ENCODE data around the gene POLR2M. TPM values are rescaled to one million over a fixed set of nuclear protein-coding genes. Genes with fewer than 3 reads are reported as not detected.

POLR2M gene
- polyA plus RNA-seq, 2 donors, result 11.9 to 67.9 TPM

DNA sequence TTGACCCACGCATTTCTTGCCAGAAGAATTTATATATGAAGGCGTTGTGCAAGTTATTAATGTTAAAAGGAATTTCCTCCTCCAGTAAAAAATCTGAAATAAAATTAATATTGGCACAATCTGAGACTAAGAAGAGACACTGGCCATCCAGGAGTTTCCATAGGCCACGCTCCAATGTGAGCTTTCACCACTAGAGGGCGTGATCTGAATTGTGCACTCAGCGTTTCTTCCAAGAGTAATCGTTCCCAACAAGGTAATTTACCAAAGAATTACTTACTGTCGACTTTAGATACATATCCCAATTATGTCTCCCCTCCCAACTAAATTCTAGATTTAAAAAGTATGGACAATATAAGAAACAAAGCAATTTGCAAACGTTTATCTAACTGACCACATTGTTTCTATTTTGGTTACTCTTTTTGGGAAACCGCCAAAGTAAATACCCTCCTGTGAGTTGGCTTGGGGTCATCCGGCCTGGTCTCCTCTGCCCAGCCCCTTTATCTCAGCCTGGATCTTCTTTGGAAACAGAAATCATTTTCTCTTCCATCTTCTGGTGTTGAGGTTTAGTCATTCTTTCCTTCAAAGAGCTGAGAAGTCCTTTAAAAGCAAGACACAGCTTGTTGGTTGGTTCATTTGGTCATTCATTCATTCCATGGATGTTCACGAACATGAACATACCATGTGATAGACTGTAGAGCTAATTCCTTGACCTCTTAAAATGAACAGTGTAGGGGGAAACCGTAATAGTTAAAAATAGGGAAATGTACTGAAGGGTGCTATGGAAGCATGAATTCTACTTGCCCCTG lies 26.2 kb downstream of the POLR2M start:
- H3K27ac ChIP-seq (ENCODE audit: low read depth in 2 of 2, low read length in 1 of 2), result no peak overlapping the region
- 39 to 43% methylated on average over 12 of the region's 12 CpGs for WGBS, 2 donors
- no peaks in the 10 kb centered on the region for H3K36me3 ChIP-seq (ENCODE audit: control insufficient read depth in 2 of 2, insufficient read depth in 2 of 2, low read length in 1 of 2)
- peaks cover 0 to 3% of the 10 kb centered on the region in 2 donors for H3K4me1 ChIP-seq (ENCODE audit: control insufficient read depth in 2 of 2, insufficient read depth in 2 of 2, low read length in 1 of 2)
- H3K27me3 ChIP-seq (ENCODE audit: control insufficient read depth in 1 of 2, insufficient read depth in 2 of 2, low read length in 2 of 2), result no peaks in the 10 kb centered on the region
- H3K9me3 ChIP-seq (ENCODE audit: control insufficient read depth in 2 of 2, insufficient read depth in 1 of 2, low read depth in 1 of 2, low read length in 1 of 2), result no peaks in the 10 kb centered on the region
- no peak overlapping the region for H3K4me3 ChIP-seq (ENCODE audit: low read depth in 1 of 2, low read length in 2 of 2)

DNA sequence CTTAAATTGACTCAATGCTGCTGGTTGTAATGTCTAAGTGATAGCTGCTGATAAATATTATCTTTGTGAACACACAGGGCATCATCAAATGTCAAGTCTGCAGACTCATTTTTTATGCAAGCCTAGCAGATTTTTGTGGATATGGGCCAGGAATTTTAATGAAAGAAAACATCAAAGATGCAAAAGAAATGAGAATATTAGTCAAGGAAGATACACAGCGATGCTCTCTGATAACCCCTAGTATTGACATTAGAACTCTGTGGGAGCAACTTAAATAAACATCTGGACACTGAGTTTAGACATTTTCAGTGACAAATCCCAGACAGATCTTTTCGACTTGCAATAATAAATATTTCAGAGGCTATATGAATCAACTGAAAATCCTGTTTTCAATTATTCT lies 28.3 kb downstream of the POLR2M start:
- Histone ChIP-seq H3K9me3 (ENCODE audit: control insufficient read depth in 2 of 2, insufficient read depth in 1 of 2, low read depth in 1 of 2, low read length in 1 of 2) (no peaks in the 10 kb centered on the region), H3K27ac (ENCODE audit: low read depth in 2 of 2, low read length in 1 of 2) (no peak overlapping the region), H3K27me3 (ENCODE audit: control insufficient read depth in 1 of 2, insufficient read depth in 2 of 2, low read length in 2 of 2) (no peaks in the 10 kb centered on the region), H3K4me1 (ENCODE audit: control insufficient read depth in 2 of 2, insufficient read depth in 2 of 2, low read length in 1 of 2) (no peaks in the 10 kb centered on the region), H3K36me3 (ENCODE audit: control insufficient read depth in 2 of 2, insufficient read depth in 2 of 2, low read length in 1 of 2) (no peaks in the 10 kb centered on the region), H3K4me3 (ENCODE audit: low read depth in 1 of 2, low read length in 2 of 2) (no peak overlapping the region)
- 65 to 69% methylated on average over 2 of the region's 2 CpGs for WGBS, 2 donors

DNA sequence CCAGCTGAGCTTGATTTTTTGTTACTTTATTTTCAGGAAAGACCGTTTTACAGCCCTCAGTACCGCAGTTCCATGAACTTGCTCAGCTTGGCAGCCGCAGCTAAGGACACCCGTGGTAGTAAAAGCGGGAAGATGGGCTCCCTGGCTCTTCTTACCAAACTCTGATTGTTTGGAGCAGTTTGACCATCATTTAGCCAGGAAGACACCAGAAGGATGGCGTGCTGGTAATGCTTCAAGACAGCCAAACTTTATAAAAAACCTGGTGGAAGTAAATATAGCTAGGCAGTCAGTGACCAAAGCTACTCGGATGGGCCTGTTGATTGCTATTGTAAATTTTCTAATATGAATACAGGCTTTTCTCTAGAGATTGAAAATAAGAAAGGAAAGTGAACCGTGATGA lies 28.9 kb downstream of the POLR2M start:
- Histone ChIP-seq H3K36me3 (ENCODE audit: control insufficient read depth in 2 of 2, insufficient read depth in 2 of 2, low read length in 1 of 2) (no peaks in the 10 kb centered on the region), H3K4me1 (ENCODE audit: control insufficient read depth in 2 of 2, insufficient read depth in 2 of 2, low read length in 1 of 2) (no peaks in the 10 kb centered on the region), H3K27me3 (ENCODE audit: control insufficient read depth in 1 of 2, insufficient read depth in 2 of 2, low read length in 2 of 2) (no peaks in the 10 kb centered on the region), H3K27ac (ENCODE audit: low read depth in 2 of 2, low read length in 1 of 2) (no peak overlapping the region), H3K9me3 (ENCODE audit: control insufficient read depth in 2 of 2, insufficient read depth in 1 of 2, low read depth in 1 of 2, low read length in 1 of 2) (no peaks in the 10 kb centered on the region), H3K4me3 (ENCODE audit: low read depth in 1 of 2, low read length in 2 of 2) (no peak overlapping the region)
- WGBS, 2 donors, result 77 to 86% methylated on average over 8 of the region's 8 CpGs

DNA sequence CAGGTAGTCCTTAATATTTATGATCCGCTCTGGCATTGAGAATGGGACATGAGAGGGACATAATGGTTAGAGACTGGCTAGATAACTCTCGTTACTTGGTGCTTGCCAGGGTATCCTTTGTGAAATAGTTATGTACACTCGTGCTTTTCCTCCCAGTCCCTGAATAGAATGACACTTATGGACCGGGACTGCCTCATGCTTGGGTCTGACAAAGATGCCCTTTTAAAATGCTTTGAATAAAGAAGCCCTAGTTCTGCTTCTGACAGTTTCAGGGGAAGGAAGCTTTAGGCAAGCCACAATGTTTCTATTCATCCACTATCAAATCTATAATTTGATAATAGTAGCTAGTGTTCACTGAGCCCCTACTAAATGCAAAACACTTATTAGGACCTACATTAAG lies 29.4 kb downstream of the POLR2M start:
- WGBS, 2 donors, result 90 to 92% methylated on average over 4 of the region's 4 CpGs

DNA sequence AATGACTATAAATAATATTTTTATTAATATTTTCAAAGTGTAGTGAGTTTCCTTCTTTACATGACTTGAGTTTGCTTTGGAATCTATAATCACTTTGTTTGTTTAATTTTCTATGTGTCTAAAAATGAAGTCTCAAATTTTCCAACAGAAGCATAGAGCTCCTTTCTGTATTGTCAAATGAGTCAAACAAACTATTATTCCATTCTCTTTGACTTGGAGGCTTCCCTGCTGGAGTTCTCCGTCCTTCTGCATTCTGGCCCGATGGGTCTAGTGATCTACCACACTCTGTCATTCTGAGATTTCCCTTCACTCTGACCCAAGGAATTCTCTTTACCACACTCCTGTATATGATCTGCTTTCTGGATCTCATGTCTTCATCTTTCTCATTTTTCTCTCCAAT lies 30.1 kb downstream of the POLR2M start:
- WGBS, 2 donors, result 92 to 95% methylated on average over 2 of the region's 2 CpGs
- Histone ChIP-seq H3K27me3 (ENCODE audit: control insufficient read depth in 1 of 2, insufficient read depth in 2 of 2, low read length in 2 of 2) (no peaks in the 10 kb centered on the region), H3K36me3 (ENCODE audit: control insufficient read depth in 2 of 2, insufficient read depth in 2 of 2, low read length in 1 of 2) (no peaks in the 10 kb centered on the region), H3K4me1 (ENCODE audit: control insufficient read depth in 2 of 2, insufficient read depth in 2 of 2, low read length in 1 of 2) (no peaks in the 10 kb centered on the region), H3K9me3 (ENCODE audit: control insufficient read depth in 2 of 2, insufficient read depth in 1 of 2, low read depth in 1 of 2, low read length in 1 of 2) (no peaks in the 10 kb centered on the region), H3K4me3 (ENCODE audit: low read depth in 1 of 2, low read length in 2 of 2) (no peak overlapping the region), H3K27ac (ENCODE audit: low read depth in 2 of 2, low read length in 1 of 2) (no peak overlapping the region)

More for the DNA sequence above, 29.4 kb downstream of the POLR2M start:
- H3K27ac ChIP-seq (ENCODE audit: low read depth in 2 of 2, low read length in 1 of 2), result no peak overlapping the region
- H3K27me3 ChIP-seq (ENCODE audit: control insufficient read depth in 1 of 2, insufficient read depth in 2 of 2, low read length in 2 of 2), result no peaks in the 10 kb centered on the region
- no peaks in the 10 kb centered on the region for H3K9me3 ChIP-seq (ENCODE audit: control insufficient read depth in 2 of 2, insufficient read depth in 1 of 2, low read depth in 1 of 2, low read length in 1 of 2)
- H3K4me1 ChIP-seq (ENCODE audit: control insufficient read depth in 2 of 2, insufficient read depth in 2 of 2, low read length in 1 of 2), result no peaks in the 10 kb centered on the region
- no peaks in the 10 kb centered on the region for H3K36me3 ChIP-seq (ENCODE audit: control insufficient read depth in 2 of 2, insufficient read depth in 2 of 2, low read length in 1 of 2)
- H3K4me3 ChIP-seq (ENCODE audit: low read depth in 1 of 2, low read length in 2 of 2), result no peak overlapping the region

DNA sequence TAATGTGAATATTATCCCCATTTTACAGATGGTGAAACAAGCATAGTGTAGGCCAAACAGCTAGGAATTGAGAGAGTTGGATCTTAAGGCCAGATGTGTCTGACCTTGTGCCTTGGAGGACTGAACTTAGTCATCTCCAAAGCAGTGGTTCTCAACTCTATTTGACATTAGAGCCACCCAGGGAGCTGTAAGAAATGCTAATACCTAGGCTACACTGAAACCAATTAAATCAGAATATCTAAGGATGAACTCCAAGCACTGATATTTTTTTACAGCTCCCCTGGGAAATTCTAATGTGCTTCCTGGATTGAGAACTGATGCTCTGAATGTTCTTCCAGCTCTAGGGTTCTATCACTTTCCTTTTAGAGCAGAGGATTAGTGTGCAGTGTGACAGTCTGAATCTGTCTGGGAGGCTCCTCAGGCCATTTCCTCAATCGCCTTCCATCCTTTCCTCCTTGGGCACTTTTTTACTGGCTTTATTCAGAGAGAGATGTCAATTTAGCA lies 32.3 kb downstream of the POLR2M start:
- 88% methylated on average over 1 of the region's 1 CpG for WGBS, 2 donors
- no peaks in the 10 kb centered on the region for H3K36me3 ChIP-seq (ENCODE audit: control insufficient read depth in 2 of 2, insufficient read depth in 2 of 2, low read length in 1 of 2)

DNA sequence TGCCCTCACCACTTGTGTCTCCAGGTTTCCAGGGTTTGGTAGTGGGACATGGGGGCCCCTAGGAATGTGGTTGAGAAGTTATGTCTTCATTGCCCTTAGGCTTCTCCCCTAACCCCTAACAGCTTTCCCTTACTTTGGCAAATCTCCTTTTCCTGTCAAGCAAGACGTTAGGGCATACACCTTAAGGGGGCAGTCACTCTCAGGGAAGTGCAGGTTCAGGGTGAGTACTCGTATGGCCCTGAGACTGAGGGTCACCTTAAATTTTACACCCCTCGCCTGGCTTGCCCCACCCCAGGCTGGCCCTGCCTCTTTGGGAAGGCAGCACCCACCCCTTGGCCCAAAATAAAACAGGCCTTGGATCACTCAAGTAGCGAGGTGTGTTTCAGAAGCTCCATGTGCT lies 33.5 kb downstream of the POLR2M start:
- Histone ChIP-seq H3K27me3 (ENCODE audit: control insufficient read depth in 1 of 2, insufficient read depth in 2 of 2, low read length in 2 of 2) (no peaks in the 10 kb centered on the region), H3K4me3 (ENCODE audit: low read depth in 1 of 2, low read length in 2 of 2) (no peak overlapping the region), H3K36me3 (ENCODE audit: control insufficient read depth in 2 of 2, insufficient read depth in 2 of 2, low read length in 1 of 2) (no peaks in the 10 kb centered on the region), H3K9me3 (ENCODE audit: control insufficient read depth in 2 of 2, insufficient read depth in 1 of 2, low read depth in 1 of 2, low read length in 1 of 2) (no peaks in the 10 kb centered on the region), H3K4me1 (ENCODE audit: control insufficient read depth in 2 of 2, insufficient read depth in 2 of 2, low read length in 1 of 2) (no peaks in the 10 kb centered on the region), H3K27ac (ENCODE audit: low read depth in 2 of 2, low read length in 1 of 2) (no peak overlapping the region)
- 88 to 91% methylated on average over 4 of the region's 4 CpGs for WGBS, 2 donors

More for the DNA sequence above, 32.3 kb downstream of the POLR2M start:
- Histone ChIP-seq H3K27me3 (ENCODE audit: control insufficient read depth in 1 of 2, insufficient read depth in 2 of 2, low read length in 2 of 2) (no peaks in the 10 kb centered on the region), H3K4me3 (ENCODE audit: low read depth in 1 of 2, low read length in 2 of 2) (no peak overlapping the region), H3K9me3 (ENCODE audit: control insufficient read depth in 2 of 2, insufficient read depth in 1 of 2, low read depth in 1 of 2, low read length in 1 of 2) (no peaks in the 10 kb centered on the region), H3K27ac (ENCODE audit: low read depth in 2 of 2, low read length in 1 of 2) (no peak overlapping the region), H3K4me1 (ENCODE audit: control insufficient read depth in 2 of 2, insufficient read depth in 2 of 2, low read length in 1 of 2) (no peaks in the 10 kb centered on the region)

DNA sequence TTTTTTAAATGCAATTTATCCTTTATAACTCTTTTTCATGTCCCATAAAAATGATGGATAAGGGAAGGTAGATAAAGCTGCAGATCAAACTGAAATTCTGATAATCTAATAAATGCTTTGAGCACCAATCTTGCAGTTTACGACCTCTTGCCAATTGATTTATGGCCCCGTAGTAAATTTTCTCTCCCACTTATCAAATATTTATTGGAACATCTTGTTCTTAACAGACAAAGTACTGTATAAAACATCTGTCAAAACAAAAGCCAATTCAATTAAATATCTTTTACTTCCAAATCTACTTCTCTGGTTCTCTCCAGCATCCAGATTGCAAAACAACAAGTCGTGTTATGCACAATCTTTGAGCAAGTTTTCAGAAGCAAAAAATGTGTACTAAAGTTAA lies 34.6 kb downstream of the POLR2M start:
- H3K36me3 ChIP-seq (ENCODE audit: control insufficient read depth in 2 of 2, insufficient read depth in 2 of 2, low read length in 1 of 2), result no peaks in the 10 kb centered on the region
- H3K27me3 ChIP-seq (ENCODE audit: control insufficient read depth in 1 of 2, insufficient read depth in 2 of 2, low read length in 2 of 2), result no peaks in the 10 kb centered on the region
- no peaks in the 10 kb centered on the region for H3K9me3 ChIP-seq (ENCODE audit: control insufficient read depth in 2 of 2, insufficient read depth in 1 of 2, low read depth in 1 of 2, low read length in 1 of 2)
- H3K4me3 ChIP-seq (ENCODE audit: low read depth in 1 of 2, low read length in 2 of 2), result no peak overlapping the region
- H3K27ac ChIP-seq (ENCODE audit: low read depth in 2 of 2, low read length in 1 of 2), result no peak overlapping the region
- WGBS, 2 donors, result 75% methylated on average over 3 of the region's 3 CpGs
- H3K4me1 ChIP-seq (ENCODE audit: control insufficient read depth in 2 of 2, insufficient read depth in 2 of 2, low read length in 1 of 2), result no peaks in the 10 kb centered on the region

DNA sequence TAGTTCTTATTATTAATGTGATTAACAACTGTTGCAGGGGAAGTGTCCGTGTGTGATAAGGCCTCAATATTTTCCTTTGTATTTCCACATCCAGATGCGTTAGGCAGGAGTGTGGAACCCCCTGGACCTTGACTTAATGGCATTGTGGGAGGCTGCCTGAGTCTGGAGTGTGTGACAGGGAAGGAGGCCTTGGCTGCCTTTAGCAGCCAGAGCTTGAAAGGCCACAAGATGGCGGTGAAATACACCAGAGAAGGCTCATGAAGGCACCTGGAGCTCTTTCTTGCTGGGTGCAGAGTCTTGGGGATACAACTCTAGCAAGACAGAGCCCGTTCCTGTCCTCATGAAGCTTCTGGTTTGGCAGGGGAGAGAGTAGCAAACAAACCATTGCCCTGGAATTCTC lies 36.9 kb downstream of the POLR2M start:
- no peaks in the 10 kb centered on the region for H3K36me3 ChIP-seq (ENCODE audit: control insufficient read depth in 2 of 2, insufficient read depth in 2 of 2, low read length in 1 of 2)
- H3K9me3 ChIP-seq (ENCODE audit: control insufficient read depth in 2 of 2, insufficient read depth in 1 of 2, low read depth in 1 of 2, low read length in 1 of 2), result no peaks in the 10 kb centered on the region
- no peaks in the 10 kb centered on the region for H3K4me1 ChIP-seq (ENCODE audit: control insufficient read depth in 2 of 2, insufficient read depth in 2 of 2, low read length in 1 of 2)
- 89 to 91% methylated on average over 4 of the region's 4 CpGs for WGBS, 2 donors
- H3K27me3 ChIP-seq (ENCODE audit: control insufficient read depth in 1 of 2, insufficient read depth in 2 of 2, low read length in 2 of 2), result no peaks in the 10 kb centered on the region
- no peak overlapping the region for H3K4me3 ChIP-seq (ENCODE audit: low read depth in 1 of 2, low read length in 2 of 2)
- no peak overlapping the region for H3K27ac ChIP-seq (ENCODE audit: low read depth in 2 of 2, low read length in 1 of 2)

DNA sequence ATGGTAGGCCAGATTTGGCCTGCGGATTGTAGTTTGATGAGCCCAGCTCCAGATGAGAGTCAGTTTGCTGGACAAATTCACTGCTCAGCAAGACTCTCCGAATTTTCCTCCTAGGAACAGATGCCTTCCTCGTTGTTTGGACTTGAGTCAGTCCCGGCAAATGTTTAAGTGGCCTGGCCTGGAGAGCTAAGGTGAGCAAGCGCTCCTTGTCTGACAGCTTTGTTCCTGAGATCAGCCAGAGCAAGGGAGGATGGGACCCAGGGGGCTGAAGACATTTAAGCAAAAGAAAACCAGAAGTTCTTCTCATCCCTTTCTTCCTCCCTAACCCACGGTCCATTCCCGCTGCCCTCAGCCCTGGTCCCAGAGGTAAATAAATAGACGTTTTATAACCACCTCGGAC lies 40.3 kb downstream of the POLR2M start:
- Histone ChIP-seq H3K9me3 (ENCODE audit: control insufficient read depth in 2 of 2, insufficient read depth in 1 of 2, low read depth in 1 of 2, low read length in 1 of 2) (no peaks in the 10 kb centered on the region), H3K27ac (ENCODE audit: low read depth in 2 of 2, low read length in 1 of 2) (no peak overlapping the region), H3K4me3 (ENCODE audit: low read depth in 1 of 2, low read length in 2 of 2) (no peak overlapping the region), H3K27me3 (ENCODE audit: control insufficient read depth in 1 of 2, insufficient read depth in 2 of 2, low read length in 2 of 2) (no peaks in the 10 kb centered on the region), H3K36me3 (ENCODE audit: control insufficient read depth in 2 of 2, insufficient read depth in 2 of 2, low read length in 1 of 2) (no peaks in the 10 kb centered on the region), H3K4me1 (ENCODE audit: control insufficient read depth in 2 of 2, insufficient read depth in 2 of 2, low read length in 1 of 2) (no peaks in the 10 kb centered on the region)
- WGBS, 2 donors, result 78 to 87% methylated on average over 9 of the region's 9 CpGs

Measured in esophagus (tissue), 2 donors.